ENCODE measurements around the gene DLG2.

DNA sequence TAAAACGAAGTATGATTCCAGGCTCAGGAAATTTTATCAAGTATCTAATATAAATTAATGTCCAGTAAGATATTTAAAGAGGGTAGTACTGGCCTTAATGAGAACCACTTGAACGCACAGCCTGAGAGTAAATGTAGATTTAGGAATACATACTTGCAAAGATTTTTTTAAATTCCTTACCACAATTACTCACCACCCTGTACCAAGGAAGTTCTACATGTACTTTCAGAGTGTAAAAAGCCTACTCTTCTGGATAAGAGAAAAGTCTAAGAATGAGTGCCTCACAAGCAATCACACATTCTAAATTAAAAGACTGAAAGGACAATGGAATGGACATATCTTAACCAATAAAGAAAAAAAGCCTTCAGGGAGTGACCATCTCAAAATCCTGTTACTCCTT, 697.4 kb downstream of the DLG2 start:
- TF ChIP-seq, protein P1, sequence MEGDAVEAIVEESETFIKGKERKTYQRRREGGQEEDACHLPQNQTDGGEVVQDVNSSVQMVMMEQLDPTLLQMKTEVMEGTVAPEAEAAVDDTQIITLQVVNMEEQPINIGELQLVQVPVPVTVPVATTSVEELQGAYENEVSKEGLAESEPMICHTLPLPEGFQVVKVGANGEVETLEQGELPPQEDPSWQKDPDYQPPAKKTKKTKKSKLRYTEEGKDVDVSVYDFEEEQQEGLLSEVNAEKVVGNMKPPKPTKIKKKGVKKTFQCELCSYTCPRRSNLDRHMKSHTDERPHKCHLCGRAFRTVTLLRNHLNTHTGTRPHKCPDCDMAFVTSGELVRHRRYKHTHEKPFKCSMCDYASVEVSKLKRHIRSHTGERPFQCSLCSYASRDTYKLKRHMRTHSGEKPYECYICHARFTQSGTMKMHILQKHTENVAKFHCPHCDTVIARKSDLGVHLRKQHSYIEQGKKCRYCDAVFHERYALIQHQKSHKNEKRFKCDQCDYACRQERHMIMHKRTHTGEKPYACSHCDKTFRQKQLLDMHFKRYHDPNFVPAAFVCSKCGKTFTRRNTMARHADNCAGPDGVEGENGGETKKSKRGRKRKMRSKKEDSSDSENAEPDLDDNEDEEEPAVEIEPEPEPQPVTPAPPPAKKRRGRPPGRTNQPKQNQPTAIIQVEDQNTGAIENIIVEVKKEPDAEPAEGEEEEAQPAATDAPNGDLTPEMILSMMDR (conservative IDR thresholded peaks at IDR 0.05 in 1 of 2, IDR thresholded peaks at IDR 0.05 in 1 of 2; ENCODE audit: extremely low read depth in 1 of 2, insufficient read depth in 1 of 2, low read depth in 1 of 2, low read length in 2 of 2) = no peak
- no peak for TF ChIP-seq EZH2 (IDR thresholded peaks at IDR 0.05; ENCODE audit: borderline replicate concordance, low read length)
